Osteocyte (in vitro differentiated cells): Measurements from ENCODE around the gene SOX5. TPM values are rescaled to one million over a fixed set of nuclear protein-coding genes. Genes with fewer than 3 reads are reported as not detected.
"Not testable (repeated sequence)": the region's sequence is repeated elsewhere in the genome, so short reads cannot be mapped to it uniquely, and the experiment has no call there.

Experiments used
- DNase-seq: peaks from one replicate; pipeline ENCODE4 v3.0.0; 2021; ENCODE audit warnings: mixed read lengths; ENCODE audit not compliant: unreplicated experiment; ENCODE audit errors: extremely low spot score
- H3K27ac Mint-ChIP-seq: one replicate; pipeline ENCODE4 v1.8.0; 2021; ENCODE audit warnings: mild to moderate bottlenecking, mixed read lengths; ENCODE audit not compliant: unreplicated experiment
- H3K27me3 Mint-ChIP-seq: one replicate; pipeline ENCODE4 v1.8.0; 2021; ENCODE audit warnings: mixed read lengths; ENCODE audit not compliant: unreplicated experiment
- H3K36me3 Mint-ChIP-seq: one replicate; pipeline ENCODE4 v1.8.0; 2021; ENCODE audit warnings: mixed read lengths; ENCODE audit not compliant: unreplicated experiment
- H3K4me1 Mint-ChIP-seq: one replicate; pipeline ENCODE4 v1.8.0; 2021; ENCODE audit warnings: mixed read lengths; ENCODE audit not compliant: unreplicated experiment
- H3K4me3 Mint-ChIP-seq: one replicate; pipeline ENCODE4 v1.8.0; 2021; ENCODE audit warnings: mild to moderate bottlenecking, moderate library complexity, mixed read lengths; ENCODE audit not compliant: unreplicated experiment
- H3K9me3 Mint-ChIP-seq: one replicate; pipeline ENCODE4 v1.8.0; 2021; ENCODE audit warnings: mixed read lengths; ENCODE audit not compliant: unreplicated experiment
- total RNA-seq: library from RNA; stranded (reverse); gene quantifications from 2 replicates; pipeline ENCODE4 v1.2.1, GENCODE V29; 2021
- TF ChIP-seq, protein P1 (sequence below): fragments of 200-600 bp; sonication (generic); IDR thresholded peaks from 2 replicates; pipeline ENCODE4 v1.5.0; 2021; ENCODE audit warnings: antibody characterized with exemption, mild to moderate bottlenecking, moderate library complexity

SOX5 gene
- total RNA-seq, 1 donor from 2014 or later = 6.3 TPM

DNA sequence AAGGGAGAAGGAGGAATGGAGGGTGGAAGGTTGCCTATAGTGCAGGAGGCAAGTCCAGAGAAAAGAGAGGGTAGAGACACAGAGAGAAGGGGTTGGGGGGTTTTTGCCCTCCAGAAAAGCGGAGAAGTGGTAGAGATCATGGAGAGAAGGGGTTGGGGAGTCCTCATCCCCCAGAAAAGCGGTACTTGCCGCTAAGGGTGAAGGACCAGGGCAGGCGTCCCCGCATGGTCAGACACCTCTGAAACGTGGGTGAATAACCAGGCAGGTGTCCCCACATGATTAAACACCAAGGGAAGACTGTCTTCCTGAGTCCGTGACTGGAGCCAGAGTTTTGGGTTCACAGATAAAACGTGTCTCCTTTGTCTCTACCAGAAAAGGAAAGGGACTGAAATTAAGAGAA, 439.0 kb downstream of the SOX5 start:
- H3K27me3 Mint-ChIP-seq = no peaks in the 10 kb centered on the region
- no peaks in the 10 kb centered on the region for H3K36me3 Mint-ChIP-seq
- TF ChIP-seq, protein P1, sequence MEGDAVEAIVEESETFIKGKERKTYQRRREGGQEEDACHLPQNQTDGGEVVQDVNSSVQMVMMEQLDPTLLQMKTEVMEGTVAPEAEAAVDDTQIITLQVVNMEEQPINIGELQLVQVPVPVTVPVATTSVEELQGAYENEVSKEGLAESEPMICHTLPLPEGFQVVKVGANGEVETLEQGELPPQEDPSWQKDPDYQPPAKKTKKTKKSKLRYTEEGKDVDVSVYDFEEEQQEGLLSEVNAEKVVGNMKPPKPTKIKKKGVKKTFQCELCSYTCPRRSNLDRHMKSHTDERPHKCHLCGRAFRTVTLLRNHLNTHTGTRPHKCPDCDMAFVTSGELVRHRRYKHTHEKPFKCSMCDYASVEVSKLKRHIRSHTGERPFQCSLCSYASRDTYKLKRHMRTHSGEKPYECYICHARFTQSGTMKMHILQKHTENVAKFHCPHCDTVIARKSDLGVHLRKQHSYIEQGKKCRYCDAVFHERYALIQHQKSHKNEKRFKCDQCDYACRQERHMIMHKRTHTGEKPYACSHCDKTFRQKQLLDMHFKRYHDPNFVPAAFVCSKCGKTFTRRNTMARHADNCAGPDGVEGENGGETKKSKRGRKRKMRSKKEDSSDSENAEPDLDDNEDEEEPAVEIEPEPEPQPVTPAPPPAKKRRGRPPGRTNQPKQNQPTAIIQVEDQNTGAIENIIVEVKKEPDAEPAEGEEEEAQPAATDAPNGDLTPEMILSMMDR = no peak
- H3K9me3 Mint-ChIP-seq = peaks cover 7% of the 10 kb centered on the region
- H3K4me3 Mint-ChIP-seq = no peak overlapping the region
- H3K27ac Mint-ChIP-seq = no peak overlapping the region
- DNase-seq = no peak
- no peaks in the 10 kb centered on the region for H3K4me1 Mint-ChIP-seq

DNA sequence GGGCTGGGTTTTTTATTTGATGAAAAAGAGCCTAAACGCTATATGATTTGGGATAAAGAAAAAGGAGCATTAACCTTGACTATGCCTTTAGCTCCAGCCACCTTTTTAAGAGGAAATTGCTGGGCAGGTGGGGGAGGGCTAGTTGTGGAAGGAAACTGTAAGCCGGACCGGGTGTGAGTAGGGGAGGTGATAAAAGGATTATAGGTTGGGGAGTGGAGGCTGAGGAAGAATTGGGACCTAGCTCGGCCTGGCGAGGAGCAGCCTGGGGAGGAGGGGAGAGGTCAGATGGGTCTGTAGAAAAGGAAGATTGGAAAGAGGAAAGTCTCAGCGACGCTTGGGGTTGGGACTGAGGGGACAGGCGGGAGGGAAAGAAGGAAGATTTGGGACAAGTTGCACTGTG, 439.6 kb downstream of the SOX5 start:
- H3K4me1 Mint-ChIP-seq, H3K9me3 Mint-ChIP-seq, H3K36me3 Mint-ChIP-seq, H3K4me3 Mint-ChIP-seq, DNase-seq, H3K27me3 Mint-ChIP-seq, H3K27ac Mint-ChIP-seq: not testable (repeated sequence)

DNA sequence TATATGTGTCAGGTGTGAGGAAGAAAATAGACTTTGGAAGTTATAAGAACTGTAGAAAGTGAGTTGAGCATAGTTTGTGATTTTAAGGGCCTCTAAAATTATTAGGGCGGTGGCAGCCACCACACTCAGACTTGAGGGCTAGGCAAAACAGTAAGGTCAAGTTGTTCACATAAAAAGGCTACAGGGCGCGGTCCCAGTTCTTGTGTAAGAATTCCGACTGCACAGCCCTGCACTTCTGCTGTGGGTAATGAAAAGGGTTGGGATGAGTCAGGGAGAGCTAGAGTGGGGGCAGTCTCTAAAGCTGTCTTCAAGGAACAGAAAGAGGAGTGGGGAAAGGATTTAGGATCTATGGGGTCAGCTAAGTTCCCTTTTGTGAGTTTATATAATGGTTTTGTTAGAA, 441.7 kb downstream of the SOX5 start:
- not testable (repeated sequence) for H3K4me3 Mint-ChIP-seq, H3K36me3 Mint-ChIP-seq, H3K27ac Mint-ChIP-seq, H3K4me1 Mint-ChIP-seq, H3K27me3 Mint-ChIP-seq, DNase-seq, H3K9me3 Mint-ChIP-seq

DNA sequence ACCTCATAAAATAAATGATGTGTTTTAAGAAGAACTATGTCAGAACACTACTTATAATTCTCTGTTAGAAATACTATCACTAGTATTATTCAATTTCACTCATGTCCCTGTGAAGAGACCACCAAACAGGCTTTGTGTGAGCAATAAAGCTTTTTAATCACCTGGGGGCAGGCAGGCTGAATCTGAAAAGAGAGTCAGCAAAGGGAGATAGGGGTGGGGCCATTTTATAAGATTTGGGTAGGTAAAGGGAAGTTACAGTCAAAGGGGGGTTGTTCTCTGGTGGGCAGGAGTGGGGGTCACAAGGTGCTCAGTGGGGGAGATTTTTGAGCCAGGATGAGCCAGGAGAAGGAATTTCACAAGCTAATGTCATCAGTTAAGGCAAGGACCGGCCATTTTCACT, 443.7 kb downstream of the SOX5 start:
- not testable (repeated sequence) for DNase-seq, H3K4me1 Mint-ChIP-seq, H3K9me3 Mint-ChIP-seq, H3K36me3 Mint-ChIP-seq, H3K4me3 Mint-ChIP-seq, H3K27ac Mint-ChIP-seq, H3K27me3 Mint-ChIP-seq

DNA sequence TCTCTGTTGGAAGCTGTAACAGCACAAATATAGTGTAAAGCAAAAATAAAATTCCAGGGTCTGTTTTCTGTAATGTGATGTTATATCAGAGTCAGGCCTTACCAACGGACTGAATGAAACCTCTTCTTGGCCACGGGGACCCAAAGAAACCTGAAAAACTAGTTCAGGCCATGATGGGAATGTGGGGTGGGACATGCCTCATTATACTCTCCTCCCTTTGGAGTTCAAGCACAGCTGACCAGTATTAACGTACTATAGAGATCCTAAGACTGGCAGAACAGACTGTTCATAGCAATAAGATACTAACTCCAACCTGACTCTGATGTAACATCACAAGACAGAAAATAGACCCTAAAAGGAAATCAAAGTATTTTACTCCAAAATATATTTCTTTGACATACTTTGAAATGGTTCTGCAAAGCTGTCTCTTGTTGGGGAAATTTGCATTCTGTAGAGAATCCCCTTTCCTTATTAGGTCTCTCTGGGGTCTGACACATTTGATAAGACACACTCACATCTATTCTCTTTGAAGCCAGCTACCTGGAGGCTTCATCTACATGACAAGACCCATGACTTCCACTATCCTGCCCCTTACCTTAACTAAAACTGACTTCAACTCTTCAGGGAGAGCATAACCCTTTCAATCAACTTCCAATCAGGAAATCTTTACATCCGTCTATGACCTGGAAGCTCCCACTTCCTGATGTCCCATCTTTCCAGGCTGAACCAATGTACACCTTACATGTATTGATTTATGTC, 444.6 kb downstream of the SOX5 start:
- no peaks in the 10 kb centered on the region for H3K27me3 Mint-ChIP-seq
- H3K4me3 Mint-ChIP-seq = no peak overlapping the region
- H3K9me3 Mint-ChIP-seq = no peaks in the 10 kb centered on the region
- no peak for DNase-seq
- TF ChIP-seq, protein P1 = no peak
- no peaks in the 10 kb centered on the region for H3K36me3 Mint-ChIP-seq
- H3K27ac Mint-ChIP-seq = no peak overlapping the region
- no peaks in the 10 kb centered on the region for H3K4me1 Mint-ChIP-seq

DNA sequence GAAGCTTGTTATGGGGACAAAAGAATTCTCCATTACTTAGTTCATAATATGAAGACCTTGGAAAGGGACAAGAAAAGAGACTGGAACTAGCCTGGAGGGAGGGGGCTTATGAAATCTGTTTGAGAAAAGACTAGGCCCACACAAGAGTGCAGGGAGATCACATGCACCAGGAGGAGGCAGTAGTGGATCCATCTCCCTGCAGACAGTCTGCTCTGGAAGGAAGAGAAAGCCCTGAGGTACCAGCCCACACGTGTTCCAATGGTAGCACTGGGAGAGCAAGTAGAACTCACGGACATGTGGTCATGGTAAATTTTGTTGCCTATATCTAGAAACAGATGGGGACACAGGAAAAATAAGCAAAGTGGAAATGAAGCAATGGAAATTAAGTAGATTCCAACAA, 445.4 kb downstream of the SOX5 start:
- Mint-ChIP-seq H3K9me3 (peaks cover under 1% of the 10 kb centered on the region), H3K4me1 (no peaks in the 10 kb centered on the region), H3K27ac (no peak overlapping the region), H3K4me3 (no peak overlapping the region), H3K27me3 (no peaks in the 10 kb centered on the region), H3K36me3 (no peaks in the 10 kb centered on the region)
- TF ChIP-seq, protein P1 = no peak
- DNase-seq = no peak
